Uterus (tissue), 2 donors: ENCODE data around the gene RHOBTB1.

Source experiments
- POLR2A ChIP-seq, 2 donors: fragments of 450-650 bp; IDR thresholded peaks; one replicate each; pipeline ENCODE4 v1.6.1; 2016; ENCODE audit warnings: antibody characterized with exemption in 2 of 2, mild to moderate bottlenecking in 1 of 2, moderate library complexity in 1 of 2
- TF ChIP-seq, protein P1 (sequence below), 4 experiments: fragments of 200-600 bp in 2 of 4; fragments of 450-650 bp in 2 of 4; sonication (generic) in 2 of 4; IDR thresholded peaks; one replicate each; pipeline ENCODE4 v1.5.1; 2016 to 2019; ENCODE audit warnings: antibody characterized with exemption in 4 of 4, mild to moderate bottlenecking in 2 of 4, moderate library complexity in 1 of 4

DNA sequence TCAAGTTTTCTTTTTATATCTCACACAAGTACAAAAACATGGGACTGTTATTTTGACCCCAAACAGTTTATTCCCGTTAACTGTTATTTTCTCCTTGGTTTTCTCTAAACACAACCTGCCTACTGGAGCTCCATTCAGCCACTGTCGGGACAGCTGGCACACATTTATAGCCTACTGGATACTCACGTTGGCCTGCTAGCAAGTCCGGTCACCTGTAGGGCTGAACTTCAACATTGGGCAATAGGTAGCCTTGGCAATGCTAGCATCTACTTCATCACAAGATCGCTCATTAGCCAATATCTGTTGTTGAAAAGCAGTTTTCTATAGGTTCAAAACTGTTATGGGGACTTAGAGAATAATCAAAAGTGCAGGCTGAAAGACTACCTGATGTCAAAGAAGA lies 32.3 kb downstream of the RHOBTB1 start:
- TF ChIP-seq, protein P1, sequence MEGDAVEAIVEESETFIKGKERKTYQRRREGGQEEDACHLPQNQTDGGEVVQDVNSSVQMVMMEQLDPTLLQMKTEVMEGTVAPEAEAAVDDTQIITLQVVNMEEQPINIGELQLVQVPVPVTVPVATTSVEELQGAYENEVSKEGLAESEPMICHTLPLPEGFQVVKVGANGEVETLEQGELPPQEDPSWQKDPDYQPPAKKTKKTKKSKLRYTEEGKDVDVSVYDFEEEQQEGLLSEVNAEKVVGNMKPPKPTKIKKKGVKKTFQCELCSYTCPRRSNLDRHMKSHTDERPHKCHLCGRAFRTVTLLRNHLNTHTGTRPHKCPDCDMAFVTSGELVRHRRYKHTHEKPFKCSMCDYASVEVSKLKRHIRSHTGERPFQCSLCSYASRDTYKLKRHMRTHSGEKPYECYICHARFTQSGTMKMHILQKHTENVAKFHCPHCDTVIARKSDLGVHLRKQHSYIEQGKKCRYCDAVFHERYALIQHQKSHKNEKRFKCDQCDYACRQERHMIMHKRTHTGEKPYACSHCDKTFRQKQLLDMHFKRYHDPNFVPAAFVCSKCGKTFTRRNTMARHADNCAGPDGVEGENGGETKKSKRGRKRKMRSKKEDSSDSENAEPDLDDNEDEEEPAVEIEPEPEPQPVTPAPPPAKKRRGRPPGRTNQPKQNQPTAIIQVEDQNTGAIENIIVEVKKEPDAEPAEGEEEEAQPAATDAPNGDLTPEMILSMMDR (IDR thresholded peaks at IDR 0.05): no peak
- no peak for TF ChIP-seq POLR2A (IDR thresholded peaks at IDR 0.05)
